ENCODE results near the gene ARMC9.
A peak's percentile ranks its signal among the peaks of the same experiment; 100 is the strongest.
"Not testable (repeated sequence)": the region's sequence is repeated elsewhere in the genome, so short reads cannot be mapped to it uniquely, and the experiment has no call there.

The ARMC9 gene

GRCh38 chr2:231337807-231338759, 139.7 kb downstream of the ARMC9 start:
- no peak for DNase-seq (ENCODE audit: low read depth, low spot score)

DNA sequence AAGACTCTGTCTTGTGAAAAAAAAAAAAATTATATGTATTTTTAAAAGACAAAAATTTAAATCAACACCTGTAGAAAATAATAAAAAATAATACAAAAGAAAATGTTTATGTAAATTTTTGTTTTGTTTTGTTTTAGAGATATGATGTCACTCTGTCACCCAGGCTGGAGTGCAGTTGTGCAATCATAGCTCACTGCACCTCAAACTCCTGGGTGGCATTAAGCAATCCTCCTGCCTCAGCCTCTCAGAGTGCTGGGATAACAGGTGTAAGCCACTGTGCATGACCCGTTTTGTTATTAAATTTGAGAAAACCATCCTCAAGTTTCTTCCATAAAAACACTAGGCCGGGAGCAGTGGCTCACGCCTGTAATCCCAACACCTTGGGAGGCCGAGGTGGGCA, 140.9 kb downstream of the ARMC9 start:
- no peak for DNase-seq (ENCODE audit: low read depth, low spot score)

GRCh38 chr2:231341100-231341499, 142.7 kb downstream of the ARMC9 start:
- no peak for DNase-seq (ENCODE audit: low read depth, low spot score)

DNA sequence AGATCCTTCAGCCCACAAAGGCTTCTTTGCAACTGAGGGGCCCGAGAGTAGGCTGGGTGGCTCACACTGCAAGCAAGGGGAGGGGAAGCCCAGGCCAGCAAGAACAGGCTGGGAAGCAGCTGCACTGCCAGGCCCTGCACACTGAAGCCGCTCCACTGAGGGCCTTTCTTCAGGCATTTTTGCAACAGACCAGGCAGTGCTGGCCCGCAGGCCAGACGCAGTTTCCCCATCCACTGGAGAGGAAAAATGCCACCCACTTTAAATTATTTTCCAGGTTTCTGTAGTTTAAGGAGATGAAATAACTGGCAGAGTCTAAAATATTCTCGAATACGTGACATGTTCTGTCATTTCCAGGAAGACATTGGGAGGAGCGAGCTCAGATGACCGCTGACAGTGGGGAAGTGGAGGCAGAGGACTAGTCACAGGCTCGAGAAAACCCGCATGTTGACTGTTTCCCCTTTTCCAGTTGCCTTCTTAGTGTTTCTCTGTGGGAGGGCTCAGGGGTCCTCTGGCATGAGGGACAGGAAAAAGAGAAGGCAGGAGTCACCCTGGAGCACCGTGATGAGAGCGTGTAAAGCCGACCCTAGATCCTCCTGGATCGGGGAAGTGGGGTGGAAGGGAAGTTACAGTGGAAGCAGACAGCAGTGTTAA, 143.8 kb downstream of the ARMC9 start:
- DNase-seq (ENCODE audit: low read depth, low spot score): no peak

DNA sequence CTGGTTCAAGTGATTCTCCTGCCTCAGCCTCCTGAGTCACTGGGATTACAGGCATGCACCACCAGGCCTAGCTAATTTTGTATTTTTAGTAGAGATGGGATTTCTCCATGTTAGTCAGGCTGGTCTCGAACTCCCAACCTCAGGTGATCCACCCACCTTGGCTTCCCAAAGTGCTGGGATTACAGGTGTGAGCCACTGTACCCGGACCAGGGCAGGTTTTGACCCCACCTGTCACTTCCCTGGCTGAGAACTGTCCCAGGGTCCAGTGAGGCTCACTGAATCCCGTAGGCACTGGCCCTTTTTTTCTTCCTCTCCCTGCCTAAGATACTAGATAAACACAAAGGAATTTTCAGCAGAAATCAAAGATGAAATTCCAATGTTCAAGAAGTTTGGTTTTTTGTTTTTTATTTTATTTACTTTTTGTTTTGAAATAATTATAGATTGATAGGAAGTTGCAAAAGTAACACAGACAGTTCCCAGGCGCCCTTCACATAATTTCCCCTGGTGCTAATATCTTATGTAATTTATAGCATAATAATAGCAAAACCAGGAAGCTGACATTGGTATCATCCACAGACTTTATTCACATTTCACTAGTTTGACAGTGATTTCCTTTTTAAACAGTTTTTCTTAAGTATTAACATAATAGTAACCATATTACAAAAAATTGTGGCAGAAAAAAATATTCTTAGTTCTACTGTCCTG, 144.7 kb downstream of the ARMC9 start:
- DNase-seq (ENCODE audit: low read depth, low spot score): no peak

DNA sequence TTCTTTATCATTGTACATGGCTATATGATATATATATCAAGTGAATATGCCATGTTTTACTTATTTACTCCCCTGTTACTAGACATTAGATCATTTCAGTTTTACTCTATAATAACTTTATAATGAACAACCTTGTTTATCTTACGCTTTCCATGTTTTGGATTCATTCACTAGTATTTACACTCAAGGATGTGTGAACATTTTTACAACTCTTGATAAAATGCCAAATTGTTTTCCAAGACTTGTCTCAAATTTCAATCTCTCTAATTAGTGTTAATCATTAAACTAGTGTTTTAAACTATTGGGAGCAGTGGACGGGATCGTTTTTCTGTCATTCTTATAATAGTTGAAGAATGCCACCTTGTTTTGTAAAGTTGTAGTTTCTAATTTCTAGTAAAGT, 145.6 kb downstream of the ARMC9 start:
- no peak for DNase-seq (ENCODE audit: low read depth, low spot score)

GRCh38 chr2:231344851-231345250, 146.4 kb downstream of the ARMC9 start:
- no peak for DNase-seq (ENCODE audit: low read depth, low spot score)

DNA sequence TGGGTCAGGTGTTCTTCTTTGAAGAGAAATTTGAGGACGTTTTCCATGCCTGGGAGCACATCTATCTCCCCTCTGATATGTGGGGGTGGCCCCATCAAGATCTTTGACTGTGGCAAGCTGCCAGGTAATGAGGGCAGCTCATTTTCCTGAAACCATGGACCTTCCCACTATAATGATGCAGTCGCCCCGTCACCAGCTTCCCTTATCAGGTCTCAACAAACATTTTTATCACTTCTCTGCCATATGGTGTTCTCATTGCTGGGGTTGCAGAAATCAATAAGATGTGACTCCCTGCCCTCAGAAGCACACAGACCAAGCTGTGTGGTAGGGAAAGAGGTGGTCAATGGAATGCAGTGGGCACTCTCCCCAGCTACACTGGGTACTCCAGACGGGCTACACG, 148.7 kb downstream of the ARMC9 start:
- no peak for DNase-seq (ENCODE audit: low read depth, low spot score)

DNA sequence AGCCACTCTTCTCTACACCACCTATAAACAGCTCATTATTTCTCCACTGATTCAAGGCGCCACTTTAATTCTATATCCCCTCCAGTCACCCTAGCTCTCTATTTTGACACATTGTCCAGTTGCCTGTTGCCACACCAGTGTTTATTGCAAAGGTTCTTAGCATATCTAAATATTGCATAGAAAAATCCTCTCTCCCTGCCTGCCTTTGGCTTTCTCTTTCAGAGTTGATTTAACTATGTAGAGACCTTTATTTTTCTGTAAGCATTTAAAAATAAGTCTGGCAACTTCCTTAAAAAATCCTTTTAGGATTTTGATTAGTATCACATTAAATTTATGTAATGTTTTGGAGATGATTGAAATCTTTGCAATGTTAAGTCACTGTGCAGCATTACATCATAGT, 149.2 kb downstream of the ARMC9 start:
- DNase-seq (ENCODE audit: low read depth, low spot score): no peak

GRCh38 chr2:231348173-231348572, 149.7 kb downstream of the ARMC9 start:
- DNase-seq (ENCODE audit: low read depth, low spot score): peak; percentile 29

DNA sequence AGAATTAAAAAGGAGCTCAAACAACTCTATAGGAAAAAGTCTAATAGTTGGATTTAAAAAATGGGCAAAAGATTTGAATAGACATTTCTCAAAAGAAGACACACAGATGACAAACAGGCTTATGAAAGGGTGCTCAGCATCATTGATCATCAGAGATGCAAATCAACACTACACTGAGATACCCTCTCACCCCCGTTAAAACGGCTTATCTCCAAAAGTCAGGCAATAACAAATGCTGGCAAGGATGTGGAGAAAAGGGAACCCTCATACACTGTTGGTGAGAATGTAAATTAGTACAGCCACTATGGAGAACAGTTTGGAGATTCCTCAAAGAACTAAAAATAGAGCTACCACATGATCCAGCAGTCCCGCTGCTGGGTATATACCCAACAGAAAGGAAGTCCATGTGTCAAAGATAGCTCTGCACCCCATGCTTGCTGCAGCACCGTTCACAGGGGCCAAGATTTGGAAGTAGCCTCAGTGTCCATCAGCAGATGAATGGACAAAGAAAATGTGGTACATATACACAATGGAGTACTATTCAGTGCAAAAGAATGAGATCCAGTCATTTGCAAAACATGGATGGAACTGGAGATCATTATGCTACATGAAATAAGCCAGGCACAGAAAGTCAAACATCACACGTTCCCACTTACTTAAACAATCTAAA, 150.4 kb downstream of the ARMC9 start:
- DNase-seq (ENCODE audit: low read depth, low spot score): no peak

DNA sequence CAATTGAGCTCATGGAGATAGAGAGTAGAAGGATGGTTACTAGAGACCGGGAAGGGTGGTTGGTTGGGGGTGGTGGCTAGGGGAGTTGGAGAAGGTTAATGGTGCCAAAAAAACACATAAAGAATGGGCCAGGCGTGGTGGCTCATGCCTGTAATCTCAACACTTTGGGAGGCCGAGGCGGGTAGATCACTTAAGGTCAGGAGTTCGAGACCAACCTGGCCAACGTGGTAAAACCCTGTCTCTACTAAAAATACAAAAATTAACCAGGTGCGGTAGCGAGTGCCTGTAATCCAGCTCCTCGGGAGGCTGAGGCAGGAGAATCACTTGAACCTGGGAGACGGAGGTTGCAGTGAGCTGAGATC, 150.9 kb downstream of the ARMC9 start:
- not testable (repeated sequence) for DNase-seq (ENCODE audit: low read depth, low spot score)

GRCh38 chr2:231351648-231352047, 153.2 kb downstream of the ARMC9 start:
- no peak for DNase-seq (ENCODE audit: low read depth, low spot score)

DNA sequence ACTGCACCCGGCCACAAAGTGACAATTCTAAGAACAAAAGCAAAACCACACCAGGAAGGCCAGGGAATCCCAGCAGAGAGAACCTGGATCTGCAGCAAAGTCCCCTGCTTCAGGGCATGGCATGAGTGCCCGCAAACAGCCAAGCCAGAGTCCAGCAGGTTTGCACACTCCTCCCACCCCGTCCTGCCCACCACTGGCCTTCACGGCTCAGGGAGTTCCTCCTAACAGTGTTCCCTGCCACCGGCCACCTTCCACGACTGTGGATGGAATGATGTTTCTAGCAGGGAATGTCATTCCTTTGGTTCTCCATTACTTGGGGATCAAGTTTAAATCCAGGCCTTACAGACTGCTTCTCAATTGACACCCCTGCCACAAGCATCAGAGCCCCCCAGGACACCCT, 155.0 kb downstream of the ARMC9 start:
- no peak for DNase-seq (ENCODE audit: low read depth, low spot score)

- no peak for DNase-seq (ENCODE audit: low read depth, low spot score)
Observed at GRCh38 chr2:231355508-231356465, 157.4 kb downstream of the ARMC9 start.

DNA sequence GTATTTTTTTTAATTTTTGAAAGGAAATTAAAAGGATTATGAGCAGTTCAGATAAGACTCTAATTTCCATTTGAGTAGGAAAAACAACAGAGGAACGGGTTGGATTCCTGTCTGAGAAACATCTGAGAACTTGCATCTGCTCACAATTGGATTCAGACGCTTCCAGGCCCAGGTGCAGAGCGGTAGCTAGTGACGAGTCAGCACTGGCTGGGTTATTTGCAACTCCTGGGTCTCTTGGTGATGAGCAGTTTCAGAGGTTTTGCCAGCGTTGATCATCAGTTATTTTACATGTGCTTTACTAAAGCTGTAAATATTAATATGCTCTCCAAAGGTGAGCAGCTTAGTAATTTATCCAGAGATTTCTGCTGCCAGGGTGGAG, 158.0 kb downstream of the ARMC9 start:
- no peak for DNase-seq (ENCODE audit: low read depth, low spot score)

GRCh38 chr2:231357048-231357447, 158.6 kb downstream of the ARMC9 start:
- DNase-seq (ENCODE audit: low read depth, low spot score): no peak

DNA sequence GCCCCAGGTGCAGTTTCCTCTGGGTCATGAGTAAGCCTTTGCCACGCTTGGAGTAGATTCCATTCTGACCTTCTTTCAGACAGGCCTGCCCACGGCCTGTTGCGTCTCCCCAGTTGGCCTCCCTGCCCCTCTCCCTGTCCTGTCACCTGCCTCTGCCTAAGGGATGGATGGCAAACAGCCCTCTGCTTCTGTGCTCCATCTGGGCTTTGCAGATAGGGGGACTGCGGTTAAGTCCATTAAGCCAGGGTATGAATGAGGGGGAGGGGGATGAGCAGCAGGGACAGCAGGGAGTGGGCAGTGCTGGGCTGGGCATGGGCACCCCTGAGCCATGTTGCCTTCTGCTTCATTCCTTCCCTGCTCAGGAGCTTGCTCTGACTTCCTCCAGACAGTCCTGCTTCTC, 159.5 kb downstream of the ARMC9 start:
- DNase-seq (ENCODE audit: low read depth, low spot score): no peak

GRCh38 chr2:231359441-231359840, 161.0 kb downstream of the ARMC9 start:
- no peak for DNase-seq (ENCODE audit: low read depth, low spot score)

- DNase-seq (ENCODE audit: low read depth, low spot score): no peak
Observed at GRCh38 chr2:231359948-231360347, 161.5 kb downstream of the ARMC9 start.

GRCh38 chr2:231360401-231360800, 162.0 kb downstream of the ARMC9 start:
- DNase-seq (ENCODE audit: low read depth, low spot score): no peak
